HG03139 (cell line): Measurements from ENCODE around the gene IKBIP.
A peak's percentile ranks its signal among the peaks of the same experiment; 100 is the strongest.
"Not testable (repeated sequence)": the region's sequence is repeated elsewhere in the genome, so short reads cannot be mapped to it uniquely, and the experiment has no call there.

Experiments used
- ATAC-seq: cut with Tn5 transposase; IDR thresholded peaks from one replicate; pipeline ENCODE4 v1.9.1; 2021; ENCODE audit not compliant: unreplicated experiment

Gene IKBIP

GRCh38 chr12:98638009-98638408 is 6.6 kb downstream of the IKBIP start:
- ATAC-seq = no peak

GRCh38 chr12:98637068-98637467 is 7.5 kb downstream of the IKBIP start:
- no peak for ATAC-seq

- ATAC-seq = no peak
These were observed 8.8 kb downstream of the IKBIP start for GRCh38 chr12:98635657-98636323.

GRCh38 chr12:98618952-98619351 is 25.6 kb downstream of the IKBIP start:
- no peak for ATAC-seq

- ATAC-seq = peak; percentile 91
These were observed 31.8 kb downstream of the IKBIP start for GRCh38 chr12:98612696-98613334.

GRCh38 chr12:98610596-98610995 is 34.0 kb downstream of the IKBIP start:
- no peak for ATAC-seq

- ATAC-seq = no peak
These were observed 38.1 kb downstream of the IKBIP start for GRCh38 chr12:98606359-98606988.

GRCh38 chr12:98601924-98602323 is 42.7 kb downstream of the IKBIP start:
- ATAC-seq = no peak

- not testable (repeated sequence) for ATAC-seq
These were observed 47.3 kb downstream of the IKBIP start for GRCh38 chr12:98597313-98597712.

- no peak for ATAC-seq
These were observed 49.2 kb downstream of the IKBIP start for GRCh38 chr12:98595243-98595988.

- ATAC-seq = no peak
These were observed 50.3 kb downstream of the IKBIP start for GRCh38 chr12:98594050-98594835.

GRCh38 chr12:98593351-98594049 is 51.1 kb downstream of the IKBIP start, which contains the start of gene SLC25A3:
SLC25A3 (plus strand) TSS chr12:98593686; CDS start chr12:98593979, 293 bp downstream.
- peak; percentile 100 for ATAC-seq

GRCh38 chr12:98592825-98593322 is 51.7 kb downstream of the IKBIP start:
- ATAC-seq = peak; percentile 0

- ATAC-seq = no peak
These were observed 53.4 kb downstream of the IKBIP start for GRCh38 chr12:98591209-98591608.

- ATAC-seq = no peak
These were observed 57.5 kb downstream of the IKBIP start for GRCh38 chr12:98587084-98587483.

- ATAC-seq = no peak
These were observed 62.5 kb downstream of the IKBIP start for GRCh38 chr12:98582093-98582492.

- no peak for ATAC-seq
These were observed 63.5 kb downstream of the IKBIP start for GRCh38 chr12:98581101-98581500.

- ATAC-seq = no peak
These were observed 63.9 kb downstream of the IKBIP start for GRCh38 chr12:98580695-98581094.

- ATAC-seq = no peak
These were observed 64.8 kb downstream of the IKBIP start for GRCh38 chr12:98579835-98580234.

GRCh38 chr12:98579347-98579746 is 65.2 kb downstream of the IKBIP start:
- ATAC-seq = no peak
